HL-60 (cell line): Measurements from ENCODE around the gene APPBP2.

ENCODE experiments used
- DNase-seq, 2 experiments: peaks; one replicate each; pipeline ENCODE4 v3.0.0-alpha.2; 2010 to 2020; ENCODE audit warnings: low read depth in 1 of 2, low spot score in 1 of 2
- H3K27ac ChIP-seq: fragments of 250-450 bp; sonication (Bioruptor Pico); replicated peaks from 2 replicates; pipeline ENCODE4 v1.5.1; 2020; ENCODE audit warnings: mild to moderate bottlenecking, moderate library complexity
- H3K27me3 ChIP-seq: fragments of 250-450 bp; sonication (Bioruptor Pico); 2 replicates; pipeline ENCODE4 v1.5.1; 2021; ENCODE audit warnings: mild to moderate bottlenecking, moderate library complexity; ENCODE audit not compliant: insufficient read depth, poor library complexity, severe bottlenecking
- H3K4me3 ChIP-seq: replicated peaks from 2 replicates; pipeline ENCODE4 v1.5.1; 2011; ENCODE audit warnings: mild to moderate bottlenecking, control low read depth, low read length; ENCODE audit not compliant: insufficient read depth
- CTCF ChIP-seq: IDR thresholded peaks from one replicate; pipeline ENCODE4 v1.5.1; 2011; ENCODE audit warnings: low read length, control low read depth, inconsistent platforms; ENCODE audit not compliant: insufficient read depth
- GABPA ChIP-seq: IDR thresholded peaks from 2 replicates; pipeline ENCODE4 v1.6.1; 2012; ENCODE audit warnings: low read depth
- POLR2AphosphoS5 ChIP-seq: IDR thresholded peaks from 2 replicates; pipeline ENCODE4 v1.6.1; 2012; ENCODE audit warnings: low read depth
- REST ChIP-seq: IDR thresholded peaks from 2 replicates; pipeline ENCODE4 v1.6.1; 2012; ENCODE audit warnings: low read depth; ENCODE audit not compliant: insufficient replicate concordance
- SPI1 ChIP-seq: IDR thresholded peaks from 2 replicates; pipeline ENCODE4 v1.6.1; 2012; ENCODE audit warnings: low read depth, mild to moderate bottlenecking, borderline replicate concordance

Gene APPBP2

DNA sequence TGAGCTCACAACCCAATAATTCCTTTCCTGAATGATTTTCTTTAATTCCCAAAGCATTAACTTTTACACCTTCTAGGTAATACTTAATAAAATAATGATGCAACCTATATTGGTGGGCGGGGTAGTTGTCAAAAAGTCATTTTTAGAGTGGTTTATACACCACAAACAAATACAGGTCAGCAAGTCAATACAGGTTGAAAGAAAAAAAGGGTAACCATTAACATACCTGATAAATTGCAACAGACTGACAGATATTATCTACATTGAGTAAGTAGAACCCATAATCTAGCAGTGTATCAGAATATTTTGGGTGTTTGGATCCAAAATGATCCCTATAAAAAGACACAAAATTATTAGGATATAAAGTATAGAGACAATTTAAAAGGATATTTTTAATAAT, 64.5 kb downstream of the APPBP2 start:
- Histone ChIP-seq H3K27me3 (no peaks in the 10 kb centered on the region), H3K27ac (no peak overlapping the region), H3K4me3 (no peak overlapping the region)
- TF ChIP-seq REST (no peak), GABPA (no peak), SPI1 (no peak), POLR2AphosphoS5 (no peak), CTCF (no peak)
- no peak for DNase-seq

DNA sequence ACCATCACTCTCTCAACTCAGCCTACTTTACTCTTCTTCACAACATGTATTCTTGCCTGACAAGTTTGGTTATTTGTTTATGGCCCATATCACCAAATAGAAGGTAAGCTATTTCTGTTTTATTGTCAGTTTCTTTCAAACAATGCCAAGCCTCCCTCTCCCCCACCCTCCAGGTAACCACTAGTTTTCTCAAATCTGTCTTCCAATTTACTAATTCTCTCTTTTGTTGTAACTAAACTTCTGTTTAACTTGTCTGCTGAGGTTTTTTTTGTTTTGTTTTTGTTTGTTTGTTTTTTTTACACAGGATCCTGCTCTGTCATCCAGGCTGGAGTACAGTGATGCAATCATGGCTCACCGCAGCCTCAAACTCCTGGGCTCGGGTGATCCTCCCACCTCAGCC, 68.9 kb downstream of the APPBP2 start:
- Histone ChIP-seq H3K27ac (no peak overlapping the region), H3K4me3 (no peak overlapping the region), H3K27me3 (no peaks in the 10 kb centered on the region)
- TF ChIP-seq CTCF: no peak
- DNase-seq: no peak

GRCh38 chr17:60455378-60455777, 70.7 kb downstream of the APPBP2 start:
- Histone ChIP-seq H3K4me3 (no peak overlapping the region), H3K27ac (no peak overlapping the region), H3K27me3 (no peaks in the 10 kb centered on the region)
- TF ChIP-seq SPI1: no peak
- TF ChIP-seq CTCF: no peak
- no peak for TF ChIP-seq REST
- TF ChIP-seq GABPA: no peak
- TF ChIP-seq POLR2AphosphoS5: no peak
- DNase-seq: no peak

- no peak overlapping the region for H3K4me3 ChIP-seq
- DNase-seq: no peak
- no peaks in the 10 kb centered on the region for H3K27me3 ChIP-seq
- TF ChIP-seq SPI1 (no peak), REST (no peak), GABPA (no peak), POLR2AphosphoS5 (no peak), CTCF (no peak)
- no peak overlapping the region for H3K27ac ChIP-seq
Measured at GRCh38 chr17:60451965-60452364, 74.1 kb downstream of the APPBP2 start.
